ENCODE results near the gene CABLES2.

DNA sequence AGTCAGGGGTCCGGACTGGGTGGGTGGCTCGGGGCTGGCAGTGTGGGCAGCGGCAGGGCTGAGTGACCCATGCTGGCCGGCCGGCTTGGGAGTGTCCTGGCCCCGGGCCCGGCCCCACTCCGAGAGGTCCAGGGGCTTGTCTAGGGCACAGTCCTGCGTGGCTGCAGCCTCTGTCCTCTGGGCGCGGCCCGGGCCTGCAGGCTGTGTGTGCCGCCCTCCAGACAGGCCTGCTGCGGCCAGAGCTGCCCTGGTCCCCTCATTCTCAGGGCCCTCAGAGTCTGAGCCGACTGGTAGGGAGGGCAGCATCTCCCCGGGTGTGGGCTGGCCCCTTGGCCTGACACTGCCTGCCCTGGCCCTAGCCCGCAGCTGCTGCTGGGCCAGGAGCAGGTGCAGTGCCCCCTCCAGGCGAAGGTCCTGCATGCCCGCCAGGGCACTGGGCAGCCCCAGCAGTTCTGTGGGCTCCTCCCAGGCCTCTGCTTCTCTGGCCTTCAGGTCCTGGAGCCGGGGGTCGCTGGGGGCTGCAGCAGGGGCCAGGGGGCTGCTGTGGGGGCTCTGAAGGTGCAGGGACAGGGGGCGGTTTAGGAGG, 6.9 kb upstream of the CABLES2 start:
- TF ChIP-seq RELA (CRISPR knock-in tag; IDR thresholded peaks at IDR 0.05; ENCODE audit: borderline replicate concordance) = no peak
- TF ChIP-seq, protein P1, sequence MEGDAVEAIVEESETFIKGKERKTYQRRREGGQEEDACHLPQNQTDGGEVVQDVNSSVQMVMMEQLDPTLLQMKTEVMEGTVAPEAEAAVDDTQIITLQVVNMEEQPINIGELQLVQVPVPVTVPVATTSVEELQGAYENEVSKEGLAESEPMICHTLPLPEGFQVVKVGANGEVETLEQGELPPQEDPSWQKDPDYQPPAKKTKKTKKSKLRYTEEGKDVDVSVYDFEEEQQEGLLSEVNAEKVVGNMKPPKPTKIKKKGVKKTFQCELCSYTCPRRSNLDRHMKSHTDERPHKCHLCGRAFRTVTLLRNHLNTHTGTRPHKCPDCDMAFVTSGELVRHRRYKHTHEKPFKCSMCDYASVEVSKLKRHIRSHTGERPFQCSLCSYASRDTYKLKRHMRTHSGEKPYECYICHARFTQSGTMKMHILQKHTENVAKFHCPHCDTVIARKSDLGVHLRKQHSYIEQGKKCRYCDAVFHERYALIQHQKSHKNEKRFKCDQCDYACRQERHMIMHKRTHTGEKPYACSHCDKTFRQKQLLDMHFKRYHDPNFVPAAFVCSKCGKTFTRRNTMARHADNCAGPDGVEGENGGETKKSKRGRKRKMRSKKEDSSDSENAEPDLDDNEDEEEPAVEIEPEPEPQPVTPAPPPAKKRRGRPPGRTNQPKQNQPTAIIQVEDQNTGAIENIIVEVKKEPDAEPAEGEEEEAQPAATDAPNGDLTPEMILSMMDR (IDR thresholded peaks at IDR 0.05) = no peak
- TF ChIP-seq ETV6 (CRISPR knock-in tag; IDR thresholded peaks at IDR 0.05) = no peak
- TF ChIP-seq, protein P2, sequence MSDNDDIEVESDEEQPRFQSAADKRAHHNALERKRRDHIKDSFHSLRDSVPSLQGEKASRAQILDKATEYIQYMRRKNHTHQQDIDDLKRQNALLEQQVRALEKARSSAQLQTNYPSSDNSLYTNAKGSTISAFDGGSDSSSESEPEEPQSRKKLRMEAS (CRISPR knock-in tag; IDR thresholded peaks at IDR 0.05) = no peak
- no peak for TF ChIP-seq TEAD4 (CRISPR knock-in tag; IDR thresholded peaks at IDR 0.05)
